OCI-LY1 (cell line): ENCODE results near the gene SERP2.

ENCODE experiments used
- EZH2 ChIP-seq: fragments of 200-600 bp; sonication (generic), shearing (Covaris generic); IDR thresholded peaks from 2 replicates; pipeline ENCODE4 v1.8.0; 2017; ENCODE audit warnings: borderline replicate concordance, mixed run types, mild to moderate bottlenecking, antibody characterized with exemption, low read length, moderate library complexity, mixed read lengths
- TF ChIP-seq, protein P1 (sequence below): fragments of 200-600 bp; sonication (generic), shearing (Covaris generic); IDR thresholded peaks from 2 replicates; pipeline ENCODE4 v1.5.1; 2017; ENCODE audit warnings: mild to moderate bottlenecking, antibody characterized with exemption, low read length, moderate library complexity, mixed read lengths

DNA sequence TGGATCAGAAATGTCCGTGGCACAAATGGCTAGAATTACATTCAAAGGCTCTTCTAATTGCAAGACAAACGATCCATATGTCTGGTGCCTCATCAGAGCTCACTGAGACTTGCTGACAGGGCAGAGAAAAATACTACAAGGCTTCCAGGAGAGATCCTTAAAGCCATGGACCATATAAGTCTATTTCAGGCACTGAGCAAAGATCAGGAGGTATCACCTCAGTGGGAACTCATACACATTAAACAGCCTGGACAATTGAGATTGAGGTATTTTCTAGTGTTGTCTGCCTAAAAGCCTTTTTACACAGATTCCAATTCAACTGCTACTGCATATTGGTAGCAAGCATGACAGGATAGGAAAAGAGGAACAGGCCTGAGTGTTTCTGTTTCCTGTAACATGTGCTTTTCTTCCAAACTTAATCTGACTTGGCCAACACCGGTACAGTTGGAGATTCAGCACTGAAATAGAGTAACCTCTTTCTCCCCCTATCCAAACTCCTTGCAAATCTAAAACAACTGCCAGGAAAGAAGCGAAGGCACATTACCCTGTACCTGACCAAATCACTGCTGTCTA is 65.9 kb downstream of the SERP2 start:
- TF ChIP-seq, protein P1, sequence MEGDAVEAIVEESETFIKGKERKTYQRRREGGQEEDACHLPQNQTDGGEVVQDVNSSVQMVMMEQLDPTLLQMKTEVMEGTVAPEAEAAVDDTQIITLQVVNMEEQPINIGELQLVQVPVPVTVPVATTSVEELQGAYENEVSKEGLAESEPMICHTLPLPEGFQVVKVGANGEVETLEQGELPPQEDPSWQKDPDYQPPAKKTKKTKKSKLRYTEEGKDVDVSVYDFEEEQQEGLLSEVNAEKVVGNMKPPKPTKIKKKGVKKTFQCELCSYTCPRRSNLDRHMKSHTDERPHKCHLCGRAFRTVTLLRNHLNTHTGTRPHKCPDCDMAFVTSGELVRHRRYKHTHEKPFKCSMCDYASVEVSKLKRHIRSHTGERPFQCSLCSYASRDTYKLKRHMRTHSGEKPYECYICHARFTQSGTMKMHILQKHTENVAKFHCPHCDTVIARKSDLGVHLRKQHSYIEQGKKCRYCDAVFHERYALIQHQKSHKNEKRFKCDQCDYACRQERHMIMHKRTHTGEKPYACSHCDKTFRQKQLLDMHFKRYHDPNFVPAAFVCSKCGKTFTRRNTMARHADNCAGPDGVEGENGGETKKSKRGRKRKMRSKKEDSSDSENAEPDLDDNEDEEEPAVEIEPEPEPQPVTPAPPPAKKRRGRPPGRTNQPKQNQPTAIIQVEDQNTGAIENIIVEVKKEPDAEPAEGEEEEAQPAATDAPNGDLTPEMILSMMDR = no peak
- no peak for TF ChIP-seq EZH2
